Ovary (tissue), 9 donors: ENCODE data around the gene DPYSL3. TPM values are rescaled to one million over a fixed set of nuclear protein-coding genes. Genes with fewer than 3 reads are reported as not detected.
A peak's percentile ranks its signal among the peaks of the same experiment; 100 is the strongest.

Experiments used
- DNase-seq, 5 donors: peaks; one replicate each; pipeline ENCODE4 v3.0.0-alpha.2; 2019 to 2020
- H3K27ac ChIP-seq, 2 donors: fragments of 200-600 bp; one replicate each; pipeline versions ENCODE4 v1.5.1 to v1.8.0; 2019 to 2022
- H3K27me3 ChIP-seq: fragments of 200-600 bp; one replicate; pipeline ENCODE4 v1.8.0; 2022
- H3K36me3 ChIP-seq: fragments of 200-600 bp; sonication (generic); one replicate; pipeline ENCODE4 v1.5.1; 2019
- H3K4me1 ChIP-seq: one replicate; pipeline ENCODE4 v1.8.1; 2013; ENCODE audit warnings: mild to moderate bottlenecking, moderate library complexity; ENCODE audit not compliant: insufficient read depth
- H3K4me3 ChIP-seq: fragments of 200-600 bp; sonication (generic); one replicate; pipeline ENCODE4 v1.5.1; 2017
- H3K9me3 ChIP-seq, 2 donors: fragments of 200-600 bp in 1 of 2; sonication (generic) in 1 of 2; one replicate each; pipeline versions ENCODE4 v1.5.1 to v1.8.1; 2013 to 2019; ENCODE audit warnings: mild to moderate bottlenecking in 1 of 2, moderate library complexity in 1 of 2
- CTCF ChIP-seq, 3 donors: fragments of 450-650 bp in 2 of 3; fragments of 200-600 bp in 1 of 3; IDR thresholded peaks; one replicate each; pipeline versions ENCODE4 v1.5.1 to v1.8.0; 2016 to 2022; ENCODE audit warnings: antibody characterized with exemption in 3 of 3, mild to moderate bottlenecking in 1 of 3
- EP300 ChIP-seq: sonication (generic); formaldehyde crosslinking; IDR thresholded peaks from one replicate; pipeline ENCODE4 v1.6.1; 2017; ENCODE audit warnings: antibody characterized with exemption
- POLR2A ChIP-seq: fragments of 450-650 bp; IDR thresholded peaks from one replicate; pipeline ENCODE4 v1.6.1; 2017; ENCODE audit warnings: antibody characterized with exemption, mild to moderate bottlenecking, moderate library complexity
- WGBS, 3 donors: extraction: QIAGEN DNeasy Blood & Tissue Kit in 1 of 3; methylation state at CpG; one replicate each; pipeline versions ENCODE4 v1.1.5 to v1.1.7; 2013 to 2017; 5-methylcytosine and 5-hydroxymethylcytosine counted together
- intact Hi-C, 4 donors: fragments of 100-400 bp; cut with DNase I; formaldehyde crosslinking; loops; one replicate each; pipeline versions ENCODE4 v1.11.0 to v1.15.1; 2022 to 2023
- polyA plus RNA-seq, 2 donors: library from polyadenylated mRNA; stranded (reverse); fragments of 200-250 nt in 1 of 2; fragments of 350-450 nt in 1 of 2; fragmentation: Illumina TruSeq in 1 of 2; extraction: RNeasy Lipid Tissue Mini Kit (QIAGEN cat#74804) in 1 of 2; gene quantifications; one replicate each; pipeline ENCODE4 v1.2.3, GENCODE V29; 2013 to 2014
- total RNA-seq, 7 donors: library from RNA; depleted of rRNA in 2 of 7; stranded (reverse); fragments of >200 nt in 2 of 7; fragmentation: NEBNext Ultra II Directional in 3 of 7; extraction: Animal tissue kit (Norgen Biotek cat#: 25700) in 3 of 7; gene quantifications; one replicate each; pipeline versions ENCODE4 v1.1.0 to v1.2.4, GENCODE V29; 2016 to 2023
- donor health status: DM: no; HTN: no; CAD: no; lungs with moderate emphysema.
- donor health status: DM: no; HTN: no; CAD: no.
- donor health status: Bipolar disorder and iron deficiency.
- donor health status: DM: yes; HTN: yes; CAD: no.
- donor health status: DM: no; HTN: no; CAD: no.
- donor health status: DM: yes; HTN: yes; CAD: no.

Gene DPYSL3
- total and polyA plus RNA-seq, 9 donors, result 77.9 to 606 (median 158) TPM

GRCh38 chr5:147398860-147399259 is 111.0 kb downstream of the DPYSL3 start:
- Histone ChIP-seq H3K27me3 (no peaks in the 10 kb centered on the region), H3K27ac (no peak overlapping the region), H3K36me3 (no peaks in the 10 kb centered on the region), H3K4me1 (peaks cover 5% of the 10 kb centered on the region), H3K9me3 (no peaks in the 10 kb centered on the region), H3K4me3 (no peak overlapping the region)
- DNase-seq, result no peak
- intact Hi-C loops, result no loop called here
- TF ChIP-seq EP300 (no peak), CTCF (IDR thresholded peaks at IDR 0.05) (no peak), POLR2A (no peak)
- 85 to 88% (median 86%) methylated on average over 9 of the region's 9 CpGs for WGBS, 3 donors

- intact Hi-C loops, result no loop called here
- no peak overlapping the region for H3K4me3 ChIP-seq
- DNase-seq, result no peak
- no peak overlapping the region for H3K27ac ChIP-seq
- WGBS, 3 donors, result 89 to 93% (median 91%) methylated on average over 11 of the region's 11 CpGs
- no peaks in the 10 kb centered on the region for H3K36me3 ChIP-seq
- no peaks in the 10 kb centered on the region for H3K27me3 ChIP-seq
- TF ChIP-seq EP300 (no peak), POLR2A (no peak), CTCF (IDR thresholded peaks at IDR 0.05) (no peak)
- H3K9me3 ChIP-seq, result no peaks in the 10 kb centered on the region
- peaks cover 3% of the 10 kb centered on the region for H3K4me1 ChIP-seq
Measured at GRCh38 chr5:147397616-147398015, 112.3 kb downstream of the DPYSL3 start.

GRCh38 chr5:147396070-147396823 is 113.6 kb downstream of the DPYSL3 start:
- no peaks in the 10 kb centered on the region for H3K36me3 ChIP-seq
- intact Hi-C loops, result no loop called here
- no peak overlapping the region for H3K4me3 ChIP-seq
- no peak overlapping the region for H3K27ac ChIP-seq
- TF ChIP-seq EP300, result no peak
- TF ChIP-seq CTCF (IDR thresholded peaks at IDR 0.05), result no peak
- no peak for TF ChIP-seq POLR2A
- no peaks in the 10 kb centered on the region for H3K9me3 ChIP-seq
- H3K4me1 ChIP-seq, result peaks cover 3% of the 10 kb centered on the region
- DNase-seq, result peak; percentile 49 to 83 (median 57)
- WGBS, 3 donors, result 41 to 60% (median 58%) methylated on average over 8 of the region's 8 CpGs
- H3K27me3 ChIP-seq, result no peaks in the 10 kb centered on the region

GRCh38 chr5:147393874-147394672 is 115.8 kb downstream of the DPYSL3 start:
- H3K27ac ChIP-seq, result no peak overlapping the region
- no peaks in the 10 kb centered on the region for H3K36me3 ChIP-seq
- 77 to 86% (median 81%) methylated on average over 15 of the region's 15 CpGs for WGBS, 3 donors
- H3K4me3 ChIP-seq, result no peak overlapping the region
- no peak for TF ChIP-seq POLR2A
- TF ChIP-seq EP300, result no peak
- no peak for TF ChIP-seq CTCF (IDR thresholded peaks at IDR 0.05)
- intact Hi-C loops, result no loop called here
- H3K4me1 ChIP-seq, result peaks cover 3% of the 10 kb centered on the region
- H3K9me3 ChIP-seq, result no peaks in the 10 kb centered on the region
- H3K27me3 ChIP-seq, result no peaks in the 10 kb centered on the region
- DNase-seq, result peak in 1 of 5 donors; percentile 47
